HG03469 (cell line): Measurements from ENCODE around the gene PYGM.

Source experiments
- ATAC-seq: cut with Tn5 transposase; IDR thresholded peaks from one replicate; pipeline ENCODE4 v1.9.1; 2021; ENCODE audit warnings: mild to moderate bottlenecking, moderate library complexity, moderate number of reproducible peaks; ENCODE audit not compliant: unreplicated experiment

The PYGM gene

GRCh38 chr11:64754124-64754918, 5.5 kb downstream of the PYGM start:
- no peak for ATAC-seq

- ATAC-seq, result no peak
These were observed 6.2 kb downstream of the PYGM start for GRCh38 chr11:64753380-64754123.

- ATAC-seq, result no peak
These were observed 6.8 kb downstream of the PYGM start for GRCh38 chr11:64753019-64753379.

- ATAC-seq, result no peak
These were observed 7.4 kb downstream of the PYGM start for GRCh38 chr11:64752175-64752970.

GRCh38 chr11:64751580-64751979, 8.2 kb downstream of the PYGM start:
- no peak for ATAC-seq

- no peak for ATAC-seq
These were observed 8.6 kb downstream of the PYGM start for GRCh38 chr11:64751136-64751535.

GRCh38 chr11:64750361-64751054, 9.3 kb downstream of the PYGM start:
- ATAC-seq, result no peak

- ATAC-seq, result no peak
These were observed 11.7 kb downstream of the PYGM start for GRCh38 chr11:64747961-64748665.

- ATAC-seq, result no peak
These were observed 13.3 kb downstream of the PYGM start for GRCh38 chr11:64746486-64746885.

- ATAC-seq, result no peak
These were observed 14.0 kb downstream of the PYGM start for GRCh38 chr11:64745521-64746328.

- ATAC-seq, result no peak
These were observed 14.6 kb downstream of the PYGM start for GRCh38 chr11:64745189-64745520.

GRCh38 chr11:64744544-64745188, 15.1 kb downstream of the PYGM start:
- no peak for ATAC-seq

GRCh38 chr11:64743591-64744543, 15.9 kb downstream of the PYGM start, which contains the start of gene RASGRP2:
RASGRP2 (minus strand) TSS chr11:64744142; CDS start chr11:64742866, 1,276 bp downstream.
- no peak for ATAC-seq

- ATAC-seq, result no peak
These were observed 16.7 kb downstream of the PYGM start for GRCh38 chr11:64742889-64743590.

GRCh38 chr11:64742087-64742888, 17.5 kb downstream of the PYGM start:
- ATAC-seq, result no peak

GRCh38 chr11:64741375-64742086, 18.2 kb downstream of the PYGM start:
- no peak for ATAC-seq
